ENCODE results near the gene MRPL46. TPM values are rescaled to one million over a fixed set of nuclear protein-coding genes. Genes with fewer than 3 reads are reported as not detected.

The MRPL46 gene
- total RNA-seq (2022; extraction: Qiagen RNA extraction; ENCODE audit: low read depth): 55.7 to 68.9 TPM (median 62.7 TPM) in 5 replicates

GRCh38 chr15:88467073-88467934 is at the start of gene MRPL46, which contains the start of gene MRPS11:
TSS of gene MRPL46 (minus strand) at chr15:88467388. CDS start at chr15:88467377, 11 bp downstream.
TSS of gene MRPS11 (plus strand) at chr15:88467708. CDS start at chr15:88467718, 10 bp downstream.

Other genes starting within 250 kb of the MRPL46 start
- gene NTRK3, start 210.6 kb downstream of the MRPL46 start, total RNA-seq (2022; extraction: Qiagen RNA extraction; ENCODE audit: low read depth): 16.1 to 24.1 TPM (median 22.2 TPM) in 5 replicates
- 106 to 126 TPM (median 122 TPM) in 5 replicates for gene MRPS11, start 320 bp upstream of the MRPL46 start, total RNA-seq (2022; extraction: Qiagen RNA extraction; ENCODE audit: low read depth)
- gene DET1, start 79.3 kb upstream of the MRPL46 start, total RNA-seq (2022; extraction: Qiagen RNA extraction; ENCODE audit: low read depth): 5.8 to 6.5 TPM (median 6.4 TPM) in 5 replicates
- gene AEN, start 154.0 kb upstream of the MRPL46 start, total RNA-seq (2022; extraction: Qiagen RNA extraction; ENCODE audit: low read depth): 79.7 to 101 TPM (median 84.2 TPM) in 5 replicates
- 41.7 to 47.3 TPM (median 46.1 TPM) in 5 replicates for gene ISG20, start 171.6 kb upstream of the MRPL46 start, total RNA-seq (2022; extraction: Qiagen RNA extraction; ENCODE audit: low read depth)

Data from A549 treated with CpdA at 1 μM for 4 hours (cell line).